ENCODE measurements around the gene PDE4B.

DNA sequence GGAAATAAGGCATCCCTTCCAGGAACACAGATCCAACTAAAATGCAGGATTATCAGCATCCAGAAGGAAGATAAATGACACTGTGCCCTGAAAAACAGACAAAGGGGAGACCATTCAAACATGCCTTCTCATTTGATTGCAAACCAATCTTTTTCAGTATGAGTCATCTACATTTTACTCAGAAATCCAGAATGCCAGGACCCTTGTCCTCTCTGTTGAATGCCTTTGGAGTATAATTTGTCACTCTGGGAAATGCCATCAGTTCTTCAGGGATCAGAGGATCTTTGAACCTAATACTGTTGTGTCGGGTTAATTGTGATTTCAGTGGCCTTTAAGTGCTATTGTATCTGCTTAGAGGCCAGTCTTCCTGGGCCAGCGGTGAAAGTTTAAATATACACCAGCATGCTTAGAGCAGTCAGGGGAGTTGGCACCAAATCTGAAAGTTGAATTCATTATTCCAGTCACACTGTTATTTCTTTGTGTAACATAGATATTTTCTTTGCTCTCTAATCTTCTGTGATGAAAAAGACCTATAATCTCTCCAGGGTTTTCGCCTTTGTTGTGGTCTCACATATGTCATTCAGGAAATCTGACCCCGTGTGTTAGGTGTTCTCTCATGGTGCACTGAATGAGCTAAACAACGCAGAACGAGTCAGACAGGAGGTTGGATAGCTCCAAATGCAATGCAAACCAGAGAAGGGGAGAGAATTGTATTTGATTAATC, 376.4 kb downstream of the PDE4B start:
- TF ChIP-seq, protein P1, sequence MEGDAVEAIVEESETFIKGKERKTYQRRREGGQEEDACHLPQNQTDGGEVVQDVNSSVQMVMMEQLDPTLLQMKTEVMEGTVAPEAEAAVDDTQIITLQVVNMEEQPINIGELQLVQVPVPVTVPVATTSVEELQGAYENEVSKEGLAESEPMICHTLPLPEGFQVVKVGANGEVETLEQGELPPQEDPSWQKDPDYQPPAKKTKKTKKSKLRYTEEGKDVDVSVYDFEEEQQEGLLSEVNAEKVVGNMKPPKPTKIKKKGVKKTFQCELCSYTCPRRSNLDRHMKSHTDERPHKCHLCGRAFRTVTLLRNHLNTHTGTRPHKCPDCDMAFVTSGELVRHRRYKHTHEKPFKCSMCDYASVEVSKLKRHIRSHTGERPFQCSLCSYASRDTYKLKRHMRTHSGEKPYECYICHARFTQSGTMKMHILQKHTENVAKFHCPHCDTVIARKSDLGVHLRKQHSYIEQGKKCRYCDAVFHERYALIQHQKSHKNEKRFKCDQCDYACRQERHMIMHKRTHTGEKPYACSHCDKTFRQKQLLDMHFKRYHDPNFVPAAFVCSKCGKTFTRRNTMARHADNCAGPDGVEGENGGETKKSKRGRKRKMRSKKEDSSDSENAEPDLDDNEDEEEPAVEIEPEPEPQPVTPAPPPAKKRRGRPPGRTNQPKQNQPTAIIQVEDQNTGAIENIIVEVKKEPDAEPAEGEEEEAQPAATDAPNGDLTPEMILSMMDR (IDR thresholded peaks at IDR 0.05; ENCODE audit: low read depth, low read length) = no peak
- no peak for TF ChIP-seq EZH2phosphoT487 (IDR thresholded peaks at IDR 0.05; ENCODE audit: low read depth)
